Stimulated activated CD4-positive, alpha-beta T cell treated with anti-CD3 and anti-CD28 coated beads, Interleukin-15, amount 100 ng/mL, for 1 hour (primary cell): ENCODE data around the gene MMRN1.

Experiments used
- DNase-seq, 2 donors: peaks; one replicate each; pipeline ENCODE4 v3.0.0-alpha.2; 2020; ENCODE audit warnings: low read depth in 1 of 2, low spot score in 1 of 2

Gene MMRN1

GRCh38 chr4:89894649-89895550 is at the start of gene MMRN1:
MMRN1 (plus strand) TSS chr4:89894854; CDS start chr4:89894972, 118 bp downstream.
- no peak for DNase-seq

GRCh38 chr4:89847571-89848325 is 46.9 kb upstream of the MMRN1 start:
- no peak for DNase-seq

GRCh38 chr4:89855236-89855635 is 39.4 kb upstream of the MMRN1 start:
- no peak for DNase-seq

DNA sequence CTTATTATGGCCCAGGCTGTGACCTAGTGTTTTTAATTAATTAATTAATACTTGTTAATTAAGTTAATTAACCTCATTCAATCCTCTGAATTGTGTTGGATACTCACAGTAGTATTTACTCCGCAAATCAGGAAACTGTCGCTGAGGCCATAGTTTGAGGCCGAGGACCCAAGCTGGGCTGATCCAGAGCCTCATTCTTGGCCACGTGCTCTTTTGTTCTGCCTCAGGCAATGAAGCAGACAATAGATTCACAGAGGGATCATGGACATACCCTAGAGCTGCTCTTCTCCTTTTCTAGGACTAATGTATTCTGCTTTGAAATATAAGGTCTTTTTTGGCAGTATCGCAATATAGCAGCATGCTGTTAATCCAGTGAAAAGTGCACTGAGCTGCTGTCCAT is 33.7 kb upstream of the MMRN1 start:
- no peak for DNase-seq

DNA sequence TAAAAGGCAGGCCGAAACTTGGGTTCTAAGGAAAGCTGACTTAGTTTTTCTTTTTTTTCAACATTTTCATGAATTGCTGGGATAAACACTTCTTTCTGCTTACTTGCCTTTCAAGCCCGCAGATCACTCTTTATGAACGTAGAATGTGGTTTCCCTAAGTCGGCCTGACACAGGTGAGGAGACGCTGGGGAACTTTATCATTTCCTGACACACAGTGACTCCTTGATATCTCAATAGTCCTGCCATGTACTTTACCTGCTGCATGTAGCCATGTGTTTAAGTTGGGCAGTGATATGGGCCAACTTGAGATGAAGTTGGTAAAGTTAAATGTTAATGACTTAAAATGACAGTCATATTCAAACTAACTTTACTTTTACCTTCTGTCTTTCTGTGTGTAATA is 31.1 kb upstream of the MMRN1 start:
- DNase-seq: no peak

- no peak for DNase-seq
These were observed 26.4 kb upstream of the MMRN1 start for GRCh38 chr4:89868276-89868675.

GRCh38 chr4:89868999-89869589 is 25.6 kb upstream of the MMRN1 start:
- no peak for DNase-seq

DNA sequence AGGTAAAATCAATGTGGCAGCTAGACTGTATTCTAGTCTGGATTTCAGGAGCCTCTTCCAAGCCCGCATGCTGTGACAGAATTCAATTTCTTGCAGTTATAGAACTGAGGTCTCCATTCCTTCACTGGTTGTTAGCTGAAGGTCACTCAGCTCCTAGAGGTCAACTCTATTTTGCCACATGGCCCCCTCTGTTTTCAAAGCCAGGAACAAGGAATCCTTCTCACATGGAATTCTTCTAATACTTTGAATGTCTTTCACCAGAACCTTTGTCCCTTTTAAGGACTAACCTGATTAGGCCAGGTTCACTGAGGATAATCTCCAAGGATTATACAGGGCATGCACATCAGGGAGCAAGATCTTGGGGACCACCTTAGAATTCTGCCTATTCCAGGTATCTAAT is 23.4 kb upstream of the MMRN1 start:
- DNase-seq: no peak

DNA sequence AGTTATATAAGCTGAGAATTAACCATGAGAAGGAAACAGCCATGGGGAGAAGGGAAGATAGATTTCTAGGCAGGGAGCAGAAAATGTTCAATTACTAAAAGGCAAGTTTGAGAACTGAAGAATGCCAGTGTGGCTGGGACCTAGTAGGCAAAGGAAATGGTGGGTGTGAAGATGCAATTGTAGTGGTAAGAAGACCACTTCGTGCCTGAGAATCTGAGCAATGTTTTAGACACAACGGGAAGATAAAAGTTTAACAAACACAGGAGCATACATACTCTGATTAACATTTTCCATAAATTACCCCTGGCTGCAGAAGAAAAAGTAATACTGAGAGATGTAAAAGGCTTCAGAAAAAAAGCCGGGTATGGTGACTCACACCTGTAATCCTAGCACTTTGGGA is 18.1 kb upstream of the MMRN1 start:
- DNase-seq: no peak

DNA sequence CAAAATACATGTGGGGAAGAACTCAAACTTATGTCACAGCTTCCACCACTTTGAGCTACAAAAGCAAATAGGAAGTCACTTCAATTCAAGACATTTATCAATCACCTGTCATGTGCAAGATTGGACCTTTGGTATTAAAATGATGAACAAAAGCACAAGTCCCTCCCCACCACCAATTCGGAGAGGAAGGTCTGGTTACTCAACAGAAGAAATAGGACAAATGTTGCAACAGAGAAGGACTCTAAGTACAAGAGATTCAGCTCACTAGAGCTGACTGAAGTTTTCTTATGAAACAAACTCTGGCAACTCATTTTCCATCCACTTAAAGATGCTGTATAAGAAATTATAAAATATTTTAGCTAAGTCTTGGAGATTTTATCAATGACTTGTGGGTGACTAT is 16.0 kb upstream of the MMRN1 start:
- no peak for DNase-seq

GRCh38 chr4:89879215-89879614 is 15.4 kb upstream of the MMRN1 start:
- DNase-seq: no peak

- DNase-seq: no peak
These were observed 5.4 kb upstream of the MMRN1 start for GRCh38 chr4:89889289-89889688.

DNA sequence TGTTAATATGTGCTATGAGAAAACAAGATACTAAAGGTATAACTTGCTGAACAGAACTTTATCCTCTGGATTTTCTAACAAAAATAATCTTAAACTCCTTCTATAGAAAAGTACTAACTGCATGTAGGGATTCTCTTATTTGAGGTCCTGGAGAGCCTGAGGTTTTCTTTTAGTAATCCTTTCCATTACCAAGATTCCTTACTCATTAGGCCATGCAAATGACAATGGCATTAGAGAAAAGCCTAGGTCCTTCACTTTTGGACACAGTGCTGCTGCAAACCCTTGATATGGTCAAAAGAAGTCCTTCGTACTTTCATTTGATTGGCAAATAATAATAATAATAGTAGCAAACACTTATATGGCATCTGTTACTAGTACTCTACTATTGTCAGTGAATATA is 3.2 kb downstream of the MMRN1 start:
- DNase-seq: no peak

GRCh38 chr4:89898304-89898716 is 3.7 kb downstream of the MMRN1 start:
- DNase-seq: no peak

GRCh38 chr4:89899152-89899551 is 4.5 kb downstream of the MMRN1 start:
- no peak for DNase-seq

DNA sequence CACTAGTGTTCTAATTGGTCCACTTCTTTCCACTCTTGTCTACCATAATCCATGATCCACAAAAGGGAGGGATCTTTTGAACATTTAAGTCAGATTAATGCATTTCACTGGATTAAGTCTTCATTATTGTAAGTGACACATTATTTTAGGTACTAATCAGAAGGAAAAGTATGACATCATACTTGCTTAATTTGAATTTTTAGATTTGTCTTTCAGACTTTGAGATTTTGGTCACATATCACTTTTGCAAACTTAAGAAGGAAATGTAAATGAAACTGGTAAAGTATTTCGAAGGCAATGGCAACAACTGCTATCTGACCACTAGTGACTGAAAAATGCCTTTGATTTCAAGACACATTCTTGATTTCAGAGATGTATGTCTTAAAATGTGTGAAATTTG is 5.2 kb downstream of the MMRN1 start:
- DNase-seq: no peak

GRCh38 chr4:89901808-89902431 is 7.3 kb downstream of the MMRN1 start:
- DNase-seq: peak; percentile 3 to 19

DNA sequence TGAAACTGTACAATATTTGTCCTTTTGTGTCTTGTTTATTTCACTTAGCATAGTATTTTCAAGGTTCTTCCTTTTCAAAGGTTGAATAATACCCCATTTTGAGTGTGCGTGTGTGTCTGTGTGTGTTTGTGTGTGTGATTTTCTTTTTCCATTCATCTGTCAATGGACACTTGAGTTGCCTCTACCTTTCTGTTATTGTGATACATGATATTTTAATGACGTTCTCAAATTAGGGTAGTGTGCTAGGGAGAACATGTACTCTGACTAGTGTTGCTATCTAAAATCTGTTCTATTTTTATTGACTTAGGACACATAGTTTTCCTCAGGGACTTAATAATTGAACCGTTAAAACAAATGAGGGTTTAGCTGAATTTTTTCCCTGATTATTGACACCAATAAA is 9.9 kb downstream of the MMRN1 start:
- no peak for DNase-seq

GRCh38 chr4:89906316-89906715 is 11.7 kb downstream of the MMRN1 start:
- no peak for DNase-seq

GRCh38 chr4:89906777-89907521 is 12.3 kb downstream of the MMRN1 start:
- no peak for DNase-seq

DNA sequence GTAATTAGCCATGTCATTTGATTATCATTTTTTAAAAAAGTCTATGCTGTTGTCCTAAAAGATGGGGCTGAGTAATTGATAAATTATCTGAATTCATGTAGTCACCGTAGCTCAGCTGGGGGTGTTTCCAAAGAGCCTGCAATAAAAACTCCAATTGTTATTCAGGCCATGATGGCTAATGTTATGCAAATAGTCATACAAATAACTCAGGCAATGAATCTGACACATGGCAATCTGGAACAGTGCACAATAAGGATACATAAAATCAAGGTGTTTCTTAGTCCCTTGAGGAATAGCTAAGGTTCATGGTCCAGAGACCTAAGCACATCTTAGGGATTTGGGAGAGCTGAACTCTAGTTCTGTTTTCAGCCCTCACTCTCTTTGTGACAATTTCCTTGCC is 15.2 kb downstream of the MMRN1 start:
- no peak for DNase-seq
